ENCODE results near the gene GPR17.

GPR17 gene

DNA sequence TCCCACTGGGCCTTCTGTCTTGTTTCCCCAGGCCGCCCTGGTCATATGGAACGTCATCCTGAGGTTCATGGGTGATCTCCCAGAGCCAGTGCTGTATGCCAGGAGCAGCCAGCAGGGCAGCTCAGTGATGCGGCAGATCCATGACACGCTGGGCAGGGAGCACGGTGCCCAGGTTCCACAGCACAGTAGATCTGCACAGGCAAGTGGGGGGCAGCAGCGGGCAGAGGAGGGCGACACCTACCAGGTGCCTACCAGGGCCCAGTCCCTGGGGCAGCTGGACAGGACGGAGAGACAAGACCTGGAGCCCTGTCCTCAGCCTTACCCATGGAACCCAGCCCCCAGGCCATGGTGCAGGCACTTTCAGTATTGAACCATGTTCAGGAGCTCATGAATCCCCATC, 36.1 kb upstream of the GPR17 start:
- H3K9ac ChIP-seq (ENCODE audit: low read length), result no peak overlapping the region
- no peak overlapping the region for H3K4me3 ChIP-seq (ENCODE audit: insufficient read depth, low read length, poor library complexity, severe bottlenecking)
- no peak overlapping the region for H3K4me2 ChIP-seq (ENCODE audit: low read depth, low read length, poor library complexity, severe bottlenecking)
- no peaks in the 10 kb centered on the region for H3K36me3 ChIP-seq (ENCODE audit: low read length)
- no peaks in the 10 kb centered on the region for H3F3A ChIP-seq (ENCODE audit: insufficient read depth)
- no peak overlapping the region for H2AFZ ChIP-seq (ENCODE audit: low read depth, low read length, severe bottlenecking)
- H4K20me1 ChIP-seq (ENCODE audit: low read depth, low read length), result no peaks in the 10 kb centered on the region
- no peaks in the 10 kb centered on the region for H3K9me3 ChIP-seq (ENCODE audit: insufficient read depth, low read length)
- no peaks in the 10 kb centered on the region for H3K9me2 ChIP-seq (replicated peaks; ENCODE audit: insufficient read depth, low read length)
- no peak overlapping the region for H3K27ac ChIP-seq (ENCODE audit: low read depth, low read length)
- no peaks in the 10 kb centered on the region for H3K79me2 ChIP-seq (ENCODE audit: insufficient read depth, low read length)
- TF ChIP-seq EZH2phosphoT487 (conservative IDR thresholded peaks at IDR 0.05; ENCODE audit: low read length), result no peak
- TF ChIP-seq, protein P1, sequence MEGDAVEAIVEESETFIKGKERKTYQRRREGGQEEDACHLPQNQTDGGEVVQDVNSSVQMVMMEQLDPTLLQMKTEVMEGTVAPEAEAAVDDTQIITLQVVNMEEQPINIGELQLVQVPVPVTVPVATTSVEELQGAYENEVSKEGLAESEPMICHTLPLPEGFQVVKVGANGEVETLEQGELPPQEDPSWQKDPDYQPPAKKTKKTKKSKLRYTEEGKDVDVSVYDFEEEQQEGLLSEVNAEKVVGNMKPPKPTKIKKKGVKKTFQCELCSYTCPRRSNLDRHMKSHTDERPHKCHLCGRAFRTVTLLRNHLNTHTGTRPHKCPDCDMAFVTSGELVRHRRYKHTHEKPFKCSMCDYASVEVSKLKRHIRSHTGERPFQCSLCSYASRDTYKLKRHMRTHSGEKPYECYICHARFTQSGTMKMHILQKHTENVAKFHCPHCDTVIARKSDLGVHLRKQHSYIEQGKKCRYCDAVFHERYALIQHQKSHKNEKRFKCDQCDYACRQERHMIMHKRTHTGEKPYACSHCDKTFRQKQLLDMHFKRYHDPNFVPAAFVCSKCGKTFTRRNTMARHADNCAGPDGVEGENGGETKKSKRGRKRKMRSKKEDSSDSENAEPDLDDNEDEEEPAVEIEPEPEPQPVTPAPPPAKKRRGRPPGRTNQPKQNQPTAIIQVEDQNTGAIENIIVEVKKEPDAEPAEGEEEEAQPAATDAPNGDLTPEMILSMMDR (IDR thresholded peaks at IDR 0.05; ENCODE audit: insufficient read depth, low read length, poor library complexity, severe bottlenecking), result no peak
- H3K27me3 ChIP-seq (ENCODE audit: low read length), result no peaks in the 10 kb centered on the region

DNA sequence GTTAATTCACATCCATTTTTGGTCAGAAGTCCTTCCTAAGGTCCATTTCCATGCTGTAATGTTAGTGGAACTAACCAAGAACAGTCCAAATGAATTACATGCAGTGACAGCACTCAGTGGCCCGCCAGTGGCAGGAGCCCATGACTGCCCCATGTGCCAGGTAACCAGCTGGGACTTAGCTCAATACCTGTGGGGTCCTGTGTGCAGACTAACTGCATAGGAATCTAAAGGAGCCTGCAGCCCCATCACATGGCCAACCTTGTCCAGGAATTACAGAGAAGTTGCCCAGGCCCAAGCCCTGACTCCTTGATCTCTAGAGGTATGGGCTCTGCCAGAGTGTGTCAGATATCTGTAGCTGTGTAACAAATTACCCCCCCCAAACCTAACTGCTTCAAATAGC, 35.4 kb upstream of the GPR17 start:
- Histone ChIP-seq H3K9ac (ENCODE audit: low read length) (no peak overlapping the region), H3K27me3 (ENCODE audit: low read length) (no peaks in the 10 kb centered on the region), H3K4me3 (ENCODE audit: insufficient read depth, low read length, poor library complexity, severe bottlenecking) (no peak overlapping the region), H3K9me2 (replicated peaks; ENCODE audit: insufficient read depth, low read length) (no peaks in the 10 kb centered on the region), H2AFZ (ENCODE audit: low read depth, low read length, severe bottlenecking) (no peak overlapping the region), H3F3A (ENCODE audit: insufficient read depth) (no peaks in the 10 kb centered on the region), H4K20me1 (ENCODE audit: low read depth, low read length) (no peaks in the 10 kb centered on the region), H3K36me3 (ENCODE audit: low read length) (no peaks in the 10 kb centered on the region), H3K4me2 (ENCODE audit: low read depth, low read length, poor library complexity, severe bottlenecking) (no peak overlapping the region), H3K79me2 (ENCODE audit: insufficient read depth, low read length) (no peaks in the 10 kb centered on the region), H3K27ac (ENCODE audit: low read depth, low read length) (no peak overlapping the region), H3K9me3 (ENCODE audit: insufficient read depth, low read length) (no peaks in the 10 kb centered on the region)
- TF ChIP-seq EZH2phosphoT487 (conservative IDR thresholded peaks at IDR 0.05; ENCODE audit: low read length), result no peak
- TF ChIP-seq, protein P1 (IDR thresholded peaks at IDR 0.05; ENCODE audit: insufficient read depth, low read length, poor library complexity, severe bottlenecking), result no peak

DNA sequence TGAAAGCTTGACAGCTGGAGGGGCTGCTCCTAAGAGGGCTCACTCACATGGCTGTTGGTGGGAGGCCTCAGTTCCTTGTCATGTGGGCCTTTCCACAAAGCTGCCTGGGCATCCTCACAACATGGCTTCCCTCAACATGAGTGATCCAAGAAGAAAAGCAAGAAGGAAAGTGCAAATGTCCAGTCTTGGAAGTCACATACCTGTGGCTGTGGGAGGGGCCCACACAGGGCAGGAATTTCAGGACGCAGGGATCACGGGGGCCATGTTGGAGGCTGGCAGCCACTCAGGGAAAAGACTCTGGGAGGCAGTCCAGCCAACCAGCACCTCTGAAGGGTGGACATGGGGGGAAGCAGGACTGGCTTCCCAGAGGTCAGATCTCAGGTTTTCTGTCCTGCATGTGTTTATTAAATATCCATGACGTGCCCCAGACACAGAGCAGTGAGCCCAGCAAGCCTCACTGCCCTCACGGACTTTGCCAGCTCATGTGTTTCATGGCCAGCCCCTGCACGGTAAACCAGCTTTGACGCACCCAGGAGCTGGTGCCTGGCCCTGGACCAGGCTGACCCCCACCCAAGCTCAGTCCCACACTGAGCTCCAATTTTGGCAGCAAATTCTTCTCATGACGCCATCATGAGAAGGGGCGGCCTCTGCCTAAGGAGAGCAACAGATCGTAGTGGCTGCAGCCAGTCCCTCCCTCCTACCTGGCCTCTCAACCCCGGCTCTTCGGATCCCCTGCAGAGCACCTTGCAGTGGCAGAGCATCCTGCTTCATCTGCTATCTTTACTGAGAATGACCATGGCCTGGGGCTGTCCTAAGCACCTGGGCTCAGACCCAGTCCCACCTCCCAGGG, 34.7 kb upstream of the GPR17 start:
- H3F3A ChIP-seq (ENCODE audit: insufficient read depth), result no peaks in the 10 kb centered on the region
- no peak overlapping the region for H3K9ac ChIP-seq (ENCODE audit: low read length)
- H4K20me1 ChIP-seq (ENCODE audit: low read depth, low read length), result no peaks in the 10 kb centered on the region
- H3K4me2 ChIP-seq (ENCODE audit: low read depth, low read length, poor library complexity, severe bottlenecking), result no peak overlapping the region
- no peaks in the 10 kb centered on the region for H3K36me3 ChIP-seq (ENCODE audit: low read length)
- no peak overlapping the region for H2AFZ ChIP-seq (ENCODE audit: low read depth, low read length, severe bottlenecking)
- no peak overlapping the region for H3K27ac ChIP-seq (ENCODE audit: low read depth, low read length)
- TF ChIP-seq EZH2phosphoT487 (conservative IDR thresholded peaks at IDR 0.05; ENCODE audit: low read length), result no peak
- TF ChIP-seq, protein P1 (IDR thresholded peaks at IDR 0.05; ENCODE audit: insufficient read depth, low read length, poor library complexity, severe bottlenecking), result no peak
- H3K9me2 ChIP-seq (replicated peaks; ENCODE audit: insufficient read depth, low read length), result no peaks in the 10 kb centered on the region
- H3K79me2 ChIP-seq (ENCODE audit: insufficient read depth, low read length), result no peaks in the 10 kb centered on the region
- H3K9me3 ChIP-seq (ENCODE audit: insufficient read depth, low read length), result no peaks in the 10 kb centered on the region
- no peaks in the 10 kb centered on the region for H3K27me3 ChIP-seq (ENCODE audit: low read length)
- no peak overlapping the region for H3K4me3 ChIP-seq (ENCODE audit: insufficient read depth, low read length, poor library complexity, severe bottlenecking)

Data from SU-DHL-6 (cell line).